Naive thymus-derived CD4-positive, alpha-beta T cell (primary cell): ENCODE results near the gene CDK5RAP2. TPM values are rescaled to one million over a fixed set of nuclear protein-coding genes. Genes with fewer than 3 reads are reported as not detected.

Experiments
- ATAC-seq: fragments of 150-1000 bp; cut with Tn5 transposase; 2 replicates; pipeline ENCODE4 v1.10.0; 2021; ENCODE audit warnings: mild to moderate bottlenecking, moderate library complexity
- CTCF ChIA-PET: fragments of 350-600 bp; sonication (Branson Sonifier 250); formaldehyde crosslinking; loops from one replicate; lab custom pipeline; 2021; ENCODE audit warnings: antibody characterized with exemption; lab: Charles Lee
- POLR2A ChIA-PET: fragments of 350-600 bp; sonication (Branson Sonifier 250); formaldehyde crosslinking; loops from one replicate; lab custom pipeline; 2021; ENCODE audit warnings: antibody characterized with exemption, inconsistent platforms; lab: Charles Lee
- DNase-seq, 9 donors: peaks; one replicate each; pipeline versions ENCODE4 v3.0.0 to v3.0.0-alpha.2; 2020 to 2022; ENCODE audit warnings: mixed read lengths in 1 of 9
- H3K27ac ChIP-seq: one replicate; pipeline ENCODE4 v1.7.0; 2013; ENCODE audit warnings: mild to moderate bottlenecking, low read depth, low read length, moderate library complexity
- H3K27me3 ChIP-seq, 2 donors: one replicate each; pipeline ENCODE4 v1.7.0; 2013; ENCODE audit warnings: low read length in 2 of 2, mild to moderate bottlenecking in 2 of 2, moderate library complexity in 2 of 2; ENCODE audit not compliant: control insufficient read depth in 2 of 2, insufficient read depth in 2 of 2
- H3K36me3 ChIP-seq, 3 experiments: 1 replicate in 2 of 3; 2 replicates in 1 of 3; pipeline ENCODE4 v1.7.0; 2013; ENCODE audit warnings: low read length in 3 of 3, mild to moderate bottlenecking in 3 of 3, moderate library complexity in 1 of 3; ENCODE audit not compliant: insufficient read depth in 3 of 3, control insufficient read depth in 2 of 3
- H3K4me1 ChIP-seq, 2 donors: one replicate each; pipeline ENCODE4 v1.7.0; 2013; ENCODE audit warnings: low read length in 2 of 2, mild to moderate bottlenecking in 2 of 2, moderate library complexity in 1 of 2; ENCODE audit not compliant: control insufficient read depth in 2 of 2, insufficient read depth in 2 of 2
- H3K4me3 ChIP-seq: 2 replicates; pipeline ENCODE4 v1.7.0; 2013; ENCODE audit warnings: mild to moderate bottlenecking, low read length
- H3K9me3 ChIP-seq, 3 experiments: 1 replicate in 2 of 3; 2 replicates in 1 of 3; pipeline ENCODE4 v1.7.0; 2013; ENCODE audit warnings: low read length in 3 of 3; ENCODE audit not compliant: control insufficient read depth in 2 of 3
- H3K27ac Mint-ChIP-seq, 9 donors: one replicate each; pipeline ENCODE4 v1.8.0; 2020 to 2022; ENCODE audit warnings: mixed read lengths in 9 of 9, mild to moderate bottlenecking in 8 of 9, moderate library complexity in 5 of 9, inconsistent platforms in 2 of 9
- H3K27me3 Mint-ChIP-seq, 5 donors: one replicate each; pipeline ENCODE4 v1.8.0; 2021 to 2022; ENCODE audit warnings: mixed read lengths in 5 of 5, mild to moderate bottlenecking in 1 of 5
- H3K36me3 Mint-ChIP-seq, 5 donors: one replicate each; pipeline ENCODE4 v1.8.0; 2020 to 2022; ENCODE audit warnings: mixed read lengths in 5 of 5, mild to moderate bottlenecking in 3 of 5, inconsistent platforms in 1 of 5
- H3K4me1 Mint-ChIP-seq, 7 donors: one replicate each; pipeline ENCODE4 v1.8.0; 2020 to 2022; ENCODE audit warnings: mixed read lengths in 7 of 7, mild to moderate bottlenecking in 3 of 7, inconsistent platforms in 1 of 7
- H3K4me3 Mint-ChIP-seq, 10 donors: one replicate each; pipeline ENCODE4 v1.8.0; 2020 to 2022; ENCODE audit warnings: mild to moderate bottlenecking in 10 of 10, mixed read lengths in 10 of 10, moderate library complexity in 6 of 10, inconsistent platforms in 2 of 10
- H3K9me3 Mint-ChIP-seq, 11 donors: one replicate each; pipeline ENCODE4 v1.8.0; 2020 to 2022; ENCODE audit warnings: mixed read lengths in 11 of 11, mild to moderate bottlenecking in 4 of 11, inconsistent platforms in 1 of 11, moderate library complexity in 1 of 11
- intact Hi-C, 2 donors: fragments of 100-400 bp; cut with micrococcal nuclease; formaldehyde crosslinking; loops; one replicate each; pipeline ENCODE4 v1.15.1; 2023
- polyA plus RNA-seq, 2 donors: library from polyadenylated mRNA; unstranded; fragments of 300-500 nt; fragmentation: Illumina TruSeq; gene quantifications; one replicate each; pipeline ENCODE4 v1.2.3, GENCODE V29; 2021
- total RNA-seq, 6 experiments: library from RNA in 5 of 6; stranded (reverse) in 5 of 6; gene quantifications; 1 replicate in 5 of 6; 2 replicates in 1 of 6; pipeline ENCODE4 v1.2.3 and lab custom pipeline; 2021 to 2026

Gene CDK5RAP2
- total and polyA plus RNA-seq, 7 experiments from 2014 or later, result 23.7 to 98.1 (median 66.7) TPM

GRCh38 chr9:120610975-120611689 is 31.2 kb upstream of the CDK5RAP2 start:
- ATAC-seq (no peak), DNase-seq (no peak)
- intact Hi-C loops, result no loop called here
- Histone ChIP-seq H3K27ac (no peak overlapping the region), H3K27me3 (no peaks in the 10 kb centered on the region), H3K9me3 (no peaks in the 10 kb centered on the region), H3K36me3 (peaks cover 4 to 8% (median 8%) of the 10 kb centered on the region in 3 experiments), H3K4me1 (no peaks in the 10 kb centered on the region), H3K4me3 (no peak overlapping the region)
- Mint-ChIP-seq H3K27ac (no peak overlapping the region), H3K36me3 (peaks cover 5 to 42% (median 20%) of the 10 kb centered on the region in 5 donors), H3K4me1 (peaks cover 0 to 9% (median 0%) of the 10 kb centered on the region in 7 donors), H3K4me3 (no peak overlapping the region), H3K27me3 (no peaks in the 10 kb centered on the region), H3K9me3 (no peaks in the 10 kb centered on the region)
- ChIA-PET POLR2A (interaction anchor here (0.6 kb wide), 1 partner anchor 58 kb away, joined by 5 read pairs; no protein-coding TSS in a partner anchor), CTCF (interaction anchor here (1.1 kb wide), 1 partner anchor 11 kb away, joined by 3 read pairs; no protein-coding TSS in a partner anchor)

GRCh38 chr9:120609636-120610035 is 29.7 kb upstream of the CDK5RAP2 start:
- no peak for ATAC-seq
- Mint-ChIP-seq H3K9me3 (no peaks in the 10 kb centered on the region), H3K36me3 (peaks cover 8 to 52% (median 25%) of the 10 kb centered on the region in 5 donors), H3K27ac (no peak overlapping the region), H3K27me3 (no peaks in the 10 kb centered on the region), H3K4me3 (no peak overlapping the region), H3K4me1 (peaks cover 0 to 9% (median 0%) of the 10 kb centered on the region in 7 donors)
- ChIA-PET POLR2A (no interaction called here), CTCF (no interaction called here)
- Histone ChIP-seq H3K9me3 (no peaks in the 10 kb centered on the region), H3K27me3 (no peaks in the 10 kb centered on the region), H3K4me1 (no peaks in the 10 kb centered on the region), H3K36me3 (peaks cover 4 to 14% (median 12%) of the 10 kb centered on the region in 3 experiments), H3K27ac (no peak overlapping the region), H3K4me3 (no peak overlapping the region)
- no peak for DNase-seq
- intact Hi-C loops, result no loop called here

GRCh38 chr9:120608421-120608820 is 28.5 kb upstream of the CDK5RAP2 start:
- Histone ChIP-seq H3K4me1 (no peaks in the 10 kb centered on the region), H3K36me3 (peaks cover 4 to 15% (median 14%) of the 10 kb centered on the region in 3 experiments), H3K9me3 (no peaks in the 10 kb centered on the region), H3K4me3 (no peak overlapping the region), H3K27ac (no peak overlapping the region), H3K27me3 (no peaks in the 10 kb centered on the region)
- ChIA-PET POLR2A (interaction anchor here (0.6 kb wide), 1 partner anchor 51 kb away, joined by 3 read pairs; no protein-coding TSS in a partner anchor), CTCF (no interaction called here)
- Mint-ChIP-seq H3K9me3 (no peaks in the 10 kb centered on the region), H3K27me3 (no peaks in the 10 kb centered on the region), H3K4me1 (peaks cover 0 to 9% (median 0%) of the 10 kb centered on the region in 7 donors), H3K27ac (no peak overlapping the region), H3K4me3 (no peak overlapping the region), H3K36me3 (peaks cover 8 to 49% (median 25%) of the 10 kb centered on the region in 5 donors)
- ATAC-seq (no peak), DNase-seq (no peak)
- intact Hi-C loops, result no loop called here

- H3K27me3 Mint-ChIP-seq, result no peaks in the 10 kb centered on the region
- peaks cover 0 to under 1% (median 0%) of the 10 kb centered on the region in 11 donors for H3K9me3 Mint-ChIP-seq
- intact Hi-C loops, result no loop called here
- H3K4me1 Mint-ChIP-seq, result peaks cover 0 to 6% (median 0%) of the 10 kb centered on the region in 7 donors
- H3K27ac Mint-ChIP-seq, result no peak overlapping the region
- peaks cover 6 to 28% (median 14%) of the 10 kb centered on the region in 5 donors for H3K36me3 Mint-ChIP-seq
- ATAC-seq (no peak), DNase-seq (no peak)
- H3K27me3 ChIP-seq, result no peaks in the 10 kb centered on the region
- no peak overlapping the region for H3K4me3 ChIP-seq
- no peaks in the 10 kb centered on the region for H3K9me3 ChIP-seq
- H3K27ac ChIP-seq, result no peak overlapping the region
- CTCF ChIA-PET, result no interaction called here
- POLR2A ChIA-PET, result no interaction called here
- no peaks in the 10 kb centered on the region for H3K4me1 ChIP-seq
- H3K4me3 Mint-ChIP-seq, result no peak overlapping the region
- H3K36me3 ChIP-seq, result peaks cover 4 to 14% (median 10%) of the 10 kb centered on the region in 3 experiments
Observed at GRCh38 chr9:120603591-120603990, 23.6 kb upstream of the CDK5RAP2 start.

- H3K4me1 ChIP-seq, result no peaks in the 10 kb centered on the region
- ATAC-seq, result no peak
Observed at GRCh38 chr9:120603010-120603409, 23.0 kb upstream of the CDK5RAP2 start.

GRCh38 chr9:120593955-120594277 is 13.9 kb upstream of the CDK5RAP2 start:
- Histone ChIP-seq H3K4me1 (no peaks in the 10 kb centered on the region), H3K27me3 (no peaks in the 10 kb centered on the region), H3K27ac (no peak overlapping the region), H3K9me3 (no peaks in the 10 kb centered on the region), H3K36me3 (no peaks in the 10 kb centered on the region), H3K4me3 (no peak overlapping the region)
- no peak overlapping the region for H3K4me3 Mint-ChIP-seq
- no peak overlapping the region for H3K27ac Mint-ChIP-seq
- H3K36me3 Mint-ChIP-seq, result no peaks in the 10 kb centered on the region
- POLR2A ChIA-PET, result no interaction called here
- H3K9me3 Mint-ChIP-seq, result peaks cover 0 to 2% (median 0%) of the 10 kb centered on the region in 11 donors
- DNase-seq (no peak), ATAC-seq (no peak)
- intact Hi-C loops, result no loop called here
- H3K4me1 Mint-ChIP-seq, result peaks cover 0 to 3% (median 0%) of the 10 kb centered on the region in 7 donors
- peaks cover 0 to 2% (median 0%) of the 10 kb centered on the region in 5 donors for H3K27me3 Mint-ChIP-seq
- CTCF ChIA-PET, result no interaction called here

More at GRCh38 chr9:120603010-120603409, 23.0 kb upstream of the CDK5RAP2 start:
- peaks cover 0 to 2% (median 0%) of the 10 kb centered on the region in 11 donors for H3K9me3 Mint-ChIP-seq
- ChIA-PET POLR2A (no interaction called here), CTCF (no interaction called here)
- no peaks in the 10 kb centered on the region for H3K27me3 Mint-ChIP-seq
- H3K27ac ChIP-seq, result no peak overlapping the region
- H3K36me3 ChIP-seq, result peaks cover 4 to 14% (median 10%) of the 10 kb centered on the region in 3 experiments
- intact Hi-C loops, result no loop called here
- H3K4me3 ChIP-seq, result no peak overlapping the region
- no peak overlapping the region for H3K4me3 Mint-ChIP-seq
- H3K9me3 ChIP-seq, result no peaks in the 10 kb centered on the region
- no peaks in the 10 kb centered on the region for H3K27me3 ChIP-seq
- H3K4me1 Mint-ChIP-seq, result peaks cover 0 to 6% (median 0%) of the 10 kb centered on the region in 7 donors
- peaks cover 3 to 23% (median 11%) of the 10 kb centered on the region in 5 donors for H3K36me3 Mint-ChIP-seq
- no peak overlapping the region for H3K27ac Mint-ChIP-seq
- DNase-seq, result no peak
